Stromal cell of bone marrow (primary cell): ENCODE data around the gene WDFY2.
A peak's percentile ranks its signal among the peaks of the same experiment; 100 is the strongest.

Experiments
- DNase-seq: peaks from one replicate; pipeline ENCODE4 v3.0.0-alpha.2; 2012; ENCODE audit warnings: low read depth

The WDFY2 gene

DNA sequence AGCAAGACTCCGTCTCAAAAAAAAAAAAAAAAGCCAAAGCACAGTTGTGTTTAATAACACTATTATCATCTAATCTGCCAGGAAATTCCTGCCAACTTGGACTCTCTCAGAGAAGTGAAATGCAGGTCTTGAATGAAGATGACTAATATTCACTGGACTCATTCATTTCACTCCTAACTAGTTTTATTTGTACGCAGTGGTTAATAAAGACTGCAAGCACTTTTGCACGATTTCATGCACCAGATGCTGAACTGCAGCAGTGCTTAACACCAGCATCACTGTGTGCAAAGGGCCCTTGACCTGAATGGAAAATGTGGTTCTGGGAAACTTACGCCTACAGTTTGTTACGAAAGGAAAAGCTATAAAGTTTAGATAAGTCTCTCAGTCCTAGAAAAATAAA, 156.4 kb downstream of the WDFY2 start:
- no peak for DNase-seq

DNA sequence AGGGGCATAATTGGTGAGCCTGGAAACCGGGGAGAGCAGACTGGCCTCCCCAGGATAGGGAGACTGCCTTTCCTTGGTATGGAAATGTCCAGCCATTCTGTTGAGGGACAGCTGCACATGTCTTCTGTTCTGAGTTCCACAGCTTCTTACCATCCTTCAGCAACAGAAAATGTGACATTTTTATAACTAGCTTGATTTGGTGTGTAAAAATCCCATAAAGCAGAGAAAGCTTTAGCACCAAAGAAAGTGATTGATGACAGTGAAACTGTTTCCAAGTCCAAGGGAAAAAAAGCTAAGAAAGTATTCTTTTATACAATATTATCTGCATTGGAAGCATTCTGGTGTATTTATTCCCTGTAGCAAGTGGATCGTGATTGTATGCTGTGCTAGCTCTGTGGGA, 157.8 kb downstream of the WDFY2 start:
- DNase-seq = no peak

DNA sequence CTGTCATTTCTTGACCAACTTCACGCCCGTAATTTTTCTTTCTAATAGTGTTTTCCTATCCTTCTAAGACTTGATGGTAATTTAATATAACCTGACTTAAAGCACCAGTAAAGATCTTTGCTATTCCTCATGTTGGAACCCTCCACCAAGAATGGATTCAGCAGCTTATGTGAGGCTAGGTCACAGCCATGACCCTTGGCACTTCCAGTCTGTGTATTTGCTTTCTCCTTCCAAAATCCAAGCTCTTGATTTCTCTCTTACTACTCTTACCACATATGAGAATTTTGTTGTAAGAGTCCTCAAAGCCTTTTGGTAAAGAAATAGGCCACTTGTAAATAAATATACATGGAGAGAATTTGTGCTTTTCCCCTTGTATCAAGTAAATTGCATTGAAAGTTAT, 158.3 kb downstream of the WDFY2 start:
- DNase-seq = no peak

DNA sequence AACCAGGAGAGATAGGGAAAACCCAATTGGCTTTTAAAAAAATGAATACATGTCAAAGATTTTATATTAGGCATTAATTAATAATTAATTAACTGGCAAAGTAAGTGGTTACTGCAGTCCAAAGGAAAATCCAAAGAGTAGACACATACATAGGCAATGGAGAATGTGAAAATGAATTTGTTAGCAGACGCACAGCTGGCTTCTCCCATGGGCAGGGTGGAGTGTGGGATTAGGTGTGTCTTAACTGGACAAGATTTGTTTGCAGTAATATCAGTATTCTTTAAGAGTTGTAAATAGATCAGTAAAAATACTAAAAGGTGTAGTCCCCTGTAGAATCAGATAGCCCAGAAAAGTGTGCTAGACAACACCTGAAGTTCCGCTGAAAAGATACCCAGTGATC, 161.0 kb downstream of the WDFY2 start:
- DNase-seq = no peak

DNA sequence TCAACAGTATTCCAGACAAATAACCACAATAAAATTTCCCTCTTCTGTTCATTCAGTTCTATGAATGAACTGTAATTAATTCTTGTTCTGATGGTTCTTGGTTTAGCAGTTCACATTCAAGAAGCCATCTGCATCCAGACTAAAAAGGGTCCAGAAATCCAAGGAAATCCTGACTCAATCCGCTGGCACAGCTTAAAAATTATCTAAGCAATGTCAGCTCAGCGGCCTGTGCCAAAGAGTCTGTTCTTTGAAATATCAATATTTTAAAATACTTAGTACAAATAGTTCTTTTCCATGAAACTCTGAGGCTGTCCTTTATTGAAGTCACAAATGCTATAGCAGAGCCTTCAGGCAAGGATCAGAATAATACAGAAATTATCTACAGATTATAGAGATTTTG, 162.5 kb downstream of the WDFY2 start:
- DNase-seq = no peak

DNA sequence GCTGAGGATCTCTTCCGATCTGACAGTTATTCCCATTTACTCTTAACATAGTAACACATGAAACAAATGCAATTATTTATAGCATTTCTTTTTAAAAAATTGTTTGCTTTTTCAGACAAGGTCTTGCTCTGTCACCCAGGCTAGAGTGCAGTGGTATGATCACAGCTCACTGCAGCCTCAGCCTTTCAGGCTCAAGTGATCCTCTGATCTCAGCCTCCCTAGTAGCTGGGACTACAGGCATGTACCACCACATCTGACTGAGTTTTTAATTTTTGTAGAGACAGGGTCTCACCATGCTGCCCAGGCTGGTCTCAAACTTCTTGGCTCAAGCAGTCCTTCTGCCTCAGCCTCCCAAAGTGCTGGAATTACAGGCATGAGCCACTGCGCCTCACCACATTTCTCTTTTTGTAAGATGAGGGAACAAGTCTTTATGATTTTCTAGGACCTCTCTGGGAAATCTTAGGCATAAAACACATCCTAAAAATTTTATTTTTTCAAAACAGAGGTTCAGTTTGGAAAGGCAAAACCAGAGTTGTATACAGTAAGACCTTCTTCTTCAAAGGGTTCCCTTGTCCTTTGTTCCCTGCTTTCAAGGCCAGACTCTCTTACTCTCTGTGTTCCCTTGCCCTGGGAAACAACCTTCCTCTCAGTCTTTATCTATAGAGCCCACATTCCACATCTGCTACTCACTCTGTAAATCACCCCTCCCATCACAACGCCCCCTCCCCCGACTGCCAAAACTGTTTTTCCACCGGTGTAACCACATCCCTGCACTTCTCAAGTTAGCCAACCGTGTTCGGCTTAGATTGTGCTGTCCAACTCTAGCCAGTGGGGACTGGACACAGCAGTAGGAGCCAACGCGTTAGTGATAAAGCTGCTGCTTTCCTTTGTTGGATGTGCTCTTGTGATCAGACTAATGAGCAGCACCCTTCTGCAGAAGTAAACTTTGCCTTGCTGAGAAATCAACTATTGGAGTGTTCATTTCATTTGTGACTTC, 163.5 kb downstream of the WDFY2 start:
- DNase-seq = no peak

DNA sequence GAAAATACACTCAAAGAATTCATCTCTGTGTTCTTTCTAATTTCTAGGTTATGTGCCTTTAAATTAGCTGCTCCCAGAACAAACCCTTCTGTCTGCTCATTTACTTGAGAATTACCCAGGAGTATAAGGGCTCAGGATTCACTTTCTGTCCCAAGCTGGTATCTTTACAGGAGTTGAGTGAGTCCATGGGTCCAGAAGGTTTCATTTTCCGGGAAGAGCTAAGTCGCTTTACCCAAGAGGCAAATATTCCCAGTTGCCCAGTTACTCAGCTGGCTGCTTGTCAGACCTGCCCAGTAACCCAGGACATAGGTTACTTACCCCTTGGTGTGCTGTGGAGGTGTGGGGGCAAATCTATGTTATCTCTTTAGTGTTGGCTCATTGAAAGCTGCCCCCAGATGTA, 172.4 kb downstream of the WDFY2 start:
- no peak for DNase-seq

DNA sequence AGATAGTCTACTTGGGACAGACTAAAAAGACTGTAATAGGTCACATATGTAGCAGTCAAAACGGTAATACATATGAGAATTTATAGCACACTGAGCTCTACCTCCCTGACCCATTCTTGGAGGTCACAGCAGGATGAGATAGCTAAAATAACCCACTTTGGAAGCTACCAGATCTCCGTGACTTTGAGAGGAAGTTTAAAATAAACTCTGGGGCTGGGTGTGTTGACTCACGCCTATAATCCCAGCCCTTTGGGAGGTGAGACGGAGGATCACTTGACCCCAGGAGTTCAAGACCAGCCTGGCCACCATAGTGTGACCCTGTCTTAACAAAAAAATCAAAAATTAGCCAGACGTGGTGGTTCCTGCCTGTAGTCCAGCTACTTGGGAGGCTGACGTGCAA, 174.4 kb downstream of the WDFY2 start:
- DNase-seq = no peak

DNA sequence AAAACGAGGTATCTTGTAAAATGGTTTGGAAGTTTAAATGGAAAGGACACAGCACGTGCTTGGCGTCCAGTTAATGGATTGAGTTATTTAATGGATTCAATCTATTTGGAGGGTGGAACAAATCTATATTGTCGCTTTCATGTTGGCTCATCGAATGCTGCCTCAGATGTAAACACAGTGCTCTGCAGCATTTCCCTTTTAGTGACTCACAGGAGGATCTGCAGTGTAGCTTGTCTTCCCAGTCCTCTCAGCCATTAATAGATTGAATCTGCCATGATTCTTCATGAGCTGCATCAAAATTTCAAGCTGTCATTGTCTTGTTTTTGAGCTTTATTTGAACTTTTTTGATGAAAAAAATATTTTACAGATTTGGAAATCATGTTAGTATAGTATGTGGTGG, 175.0 kb downstream of the WDFY2 start:
- no peak for DNase-seq

DNA sequence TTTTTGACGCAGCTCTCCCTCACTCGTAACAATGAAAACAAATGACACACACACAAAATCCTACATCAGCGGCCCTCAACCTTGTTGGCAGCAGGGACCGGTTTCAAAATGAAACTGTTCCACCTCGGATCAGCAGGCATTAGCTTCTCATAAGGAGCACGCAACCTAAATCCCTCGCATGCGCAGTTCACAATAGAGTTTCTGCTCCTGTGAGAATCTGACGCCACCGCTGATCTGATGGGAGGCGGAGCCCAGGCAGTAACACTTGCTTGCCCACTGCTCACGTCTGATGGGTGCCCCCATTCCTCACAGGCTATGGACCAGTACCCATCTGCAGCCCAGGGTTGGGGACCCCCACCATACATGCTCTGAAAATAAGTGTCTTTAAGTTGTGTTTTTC, 176.3 kb downstream of the WDFY2 start:
- peak; percentile 64 for DNase-seq

DNA sequence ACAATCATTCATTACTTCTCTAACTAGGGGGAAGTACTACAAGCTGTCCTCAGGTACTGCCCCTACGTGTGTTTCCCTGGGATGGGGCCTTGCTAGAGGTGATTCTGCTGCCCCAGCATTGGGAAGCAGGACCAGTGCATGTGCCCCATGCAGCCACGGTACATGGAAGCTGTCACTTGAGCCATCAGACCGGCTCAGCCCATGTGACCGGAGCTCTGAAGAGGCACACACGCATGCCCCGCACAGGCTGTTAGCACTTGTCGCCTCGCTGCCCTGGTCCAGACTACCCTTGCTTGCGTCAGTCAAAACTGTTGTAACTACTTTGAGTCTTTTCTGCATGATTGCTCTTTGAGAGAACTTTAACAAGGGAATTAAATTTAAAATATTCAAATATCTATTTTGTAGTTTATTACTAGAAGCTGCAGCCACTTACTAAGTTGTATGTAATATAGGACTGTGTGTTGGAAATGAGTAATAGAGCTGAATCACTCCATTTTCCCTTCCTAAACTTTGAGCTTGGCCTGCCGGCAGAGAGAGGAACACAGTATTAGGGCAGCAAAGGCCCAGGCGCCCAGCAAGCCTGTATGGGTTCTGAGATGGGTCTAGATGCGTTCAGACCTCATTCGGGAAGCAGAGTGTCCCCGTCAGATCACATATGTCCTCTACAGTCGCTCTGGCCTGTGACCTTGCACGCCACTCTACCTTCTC, 177.5 kb downstream of the WDFY2 start:
- DNase-seq = peak; percentile 23

DNA sequence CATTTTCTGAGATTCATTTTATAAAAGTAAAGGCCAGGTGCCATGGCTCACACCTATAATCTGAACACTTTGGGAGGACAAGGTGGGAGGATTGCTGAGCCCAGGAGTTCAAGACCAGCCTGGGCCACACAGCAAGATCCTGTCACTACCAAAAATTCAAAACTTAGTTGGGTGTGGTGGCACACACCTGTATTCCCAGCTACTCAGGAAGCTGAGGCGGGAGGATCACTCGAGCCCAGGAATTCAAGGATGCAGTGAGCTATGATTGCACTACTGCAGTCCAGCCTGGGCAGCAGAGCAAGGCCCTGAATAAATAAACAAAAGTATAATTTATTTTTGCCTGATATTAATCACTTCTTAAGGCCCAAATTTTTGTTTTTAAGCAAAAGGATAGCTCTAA, 179.2 kb downstream of the WDFY2 start:
- no peak for DNase-seq

DNA sequence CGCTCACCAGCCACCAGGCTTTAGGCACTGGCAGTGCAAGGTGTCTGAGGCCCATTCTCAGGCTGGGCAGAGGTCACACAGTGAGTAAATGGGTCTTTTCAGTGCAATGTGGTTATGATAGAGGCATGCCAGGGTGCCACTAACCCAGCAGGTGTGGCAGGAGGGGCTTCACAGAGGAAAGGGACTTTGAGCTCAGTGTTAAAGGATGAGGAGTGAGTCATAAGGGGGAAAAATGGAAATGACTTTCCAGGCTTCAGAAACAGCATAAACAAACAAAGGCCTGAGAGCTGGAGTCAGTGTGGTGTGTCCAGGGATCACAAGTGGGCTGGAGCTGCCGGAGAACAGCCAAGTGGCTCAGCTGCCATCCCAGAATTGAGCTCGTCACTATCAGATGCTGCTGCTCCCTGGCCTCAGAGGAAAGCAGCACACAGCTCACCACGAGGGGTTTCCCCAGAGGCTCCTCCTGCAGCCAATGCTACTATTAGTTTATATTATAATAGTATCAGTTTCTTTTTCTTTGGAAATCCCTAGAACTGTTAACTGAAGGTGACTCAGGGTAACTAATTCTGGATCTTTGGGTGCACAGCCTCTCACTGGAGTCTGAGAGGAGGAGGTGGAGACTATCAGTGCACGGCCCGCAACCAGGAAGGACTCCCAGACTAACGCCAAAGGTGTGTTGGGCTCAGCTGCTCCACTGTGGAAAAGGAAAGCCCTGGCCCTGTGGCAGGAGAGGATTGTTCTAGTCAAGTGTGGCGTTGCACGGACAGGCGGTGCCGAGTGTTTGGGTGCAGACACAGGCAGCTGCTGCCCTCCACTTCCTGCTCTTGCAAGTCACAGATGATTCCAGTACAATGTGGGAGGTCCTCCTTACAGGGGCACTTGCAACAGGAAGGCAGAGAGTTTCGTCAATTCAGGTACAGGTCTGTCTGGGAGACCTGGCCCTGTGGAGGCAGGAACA, 180.2 kb downstream of the WDFY2 start:
- DNase-seq = peak; percentile 89

DNA sequence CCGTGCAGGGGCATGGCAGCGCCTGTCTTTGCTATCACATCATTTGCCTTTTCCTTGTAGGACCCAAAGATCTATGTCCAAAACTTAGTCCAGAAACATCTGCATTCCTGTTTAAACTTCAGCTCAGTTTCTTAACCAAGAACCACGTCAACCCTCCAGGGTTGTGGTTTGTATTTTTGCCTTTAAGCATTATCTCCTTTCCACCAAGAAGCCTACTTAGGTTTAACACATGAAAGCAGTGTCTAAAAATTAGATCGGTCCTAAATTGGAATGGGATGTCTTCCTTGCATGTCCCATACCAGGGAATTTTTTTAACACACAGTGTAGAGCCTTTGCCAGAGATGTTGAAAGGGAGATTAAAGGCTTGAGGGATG, 180.9 kb downstream of the WDFY2 start:
- DNase-seq = no peak

DNA sequence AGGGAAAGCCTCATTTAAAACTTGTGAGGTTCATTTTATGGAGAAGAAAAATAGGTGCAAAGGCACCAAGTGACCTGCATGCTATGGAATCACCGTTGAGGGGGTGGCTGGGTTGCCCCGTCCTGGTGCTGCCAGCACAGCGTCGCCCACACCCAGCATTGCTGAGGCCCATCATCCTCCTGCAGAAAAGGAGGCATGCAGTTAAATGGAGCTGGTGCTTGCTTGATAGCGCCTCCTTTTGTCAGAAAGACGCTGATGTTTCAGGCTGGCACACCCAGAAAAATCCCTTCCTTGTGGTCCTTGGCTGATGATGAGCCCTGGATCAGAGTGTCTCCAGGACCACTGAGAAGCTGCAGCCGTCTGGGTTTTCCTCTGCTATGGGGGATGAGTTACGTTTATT, 182.8 kb downstream of the WDFY2 start:
- DNase-seq = no peak

DNA sequence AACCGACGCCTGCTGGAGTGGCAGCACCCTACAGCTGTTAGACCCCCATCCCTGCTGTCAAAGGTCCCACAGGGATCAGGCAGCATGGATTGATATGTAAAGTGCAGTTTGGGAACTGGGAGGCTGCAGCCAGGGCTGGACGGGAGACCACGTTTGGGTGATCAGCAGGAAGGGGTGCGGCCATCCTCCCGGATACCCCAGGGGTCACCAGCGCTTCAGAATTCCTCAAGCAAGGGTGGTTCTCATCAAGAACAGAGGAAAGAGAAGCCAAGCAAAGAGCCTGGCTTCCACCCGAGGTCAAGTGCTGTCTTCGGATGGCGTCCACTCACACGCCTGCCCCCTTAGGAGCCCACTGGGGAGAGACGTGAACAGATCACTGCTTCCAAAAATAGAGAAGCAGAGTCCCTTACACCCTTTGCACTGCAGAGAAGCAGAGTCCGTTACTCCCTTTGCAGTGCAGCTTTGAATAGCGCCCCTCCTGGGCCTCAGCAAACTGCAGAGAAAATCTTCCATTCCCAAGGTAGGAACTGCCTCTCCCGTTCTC, 184.2 kb downstream of the WDFY2 start:
- no peak for DNase-seq

DNA sequence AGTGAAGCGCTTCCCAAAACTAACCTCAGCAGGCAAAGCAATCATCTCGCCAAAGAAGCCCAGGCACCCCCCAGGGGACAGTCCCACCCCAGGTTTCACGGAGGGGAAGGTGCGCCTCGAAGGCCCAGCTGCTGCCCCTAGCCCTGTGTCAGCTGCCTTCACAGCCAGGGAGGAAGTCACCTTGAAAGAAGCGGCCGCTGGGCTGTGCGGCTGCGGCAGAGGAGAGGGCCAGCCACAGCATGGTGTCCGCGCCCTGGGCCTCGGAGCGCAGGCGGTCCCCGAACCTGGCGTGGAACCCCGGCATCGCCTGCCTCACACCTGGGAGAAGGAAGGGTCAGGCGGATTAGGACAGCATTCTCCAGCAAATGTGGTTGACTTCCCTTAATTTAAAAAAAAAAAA, 184.7 kb downstream of the WDFY2 start:
- DNase-seq = no peak

DNA sequence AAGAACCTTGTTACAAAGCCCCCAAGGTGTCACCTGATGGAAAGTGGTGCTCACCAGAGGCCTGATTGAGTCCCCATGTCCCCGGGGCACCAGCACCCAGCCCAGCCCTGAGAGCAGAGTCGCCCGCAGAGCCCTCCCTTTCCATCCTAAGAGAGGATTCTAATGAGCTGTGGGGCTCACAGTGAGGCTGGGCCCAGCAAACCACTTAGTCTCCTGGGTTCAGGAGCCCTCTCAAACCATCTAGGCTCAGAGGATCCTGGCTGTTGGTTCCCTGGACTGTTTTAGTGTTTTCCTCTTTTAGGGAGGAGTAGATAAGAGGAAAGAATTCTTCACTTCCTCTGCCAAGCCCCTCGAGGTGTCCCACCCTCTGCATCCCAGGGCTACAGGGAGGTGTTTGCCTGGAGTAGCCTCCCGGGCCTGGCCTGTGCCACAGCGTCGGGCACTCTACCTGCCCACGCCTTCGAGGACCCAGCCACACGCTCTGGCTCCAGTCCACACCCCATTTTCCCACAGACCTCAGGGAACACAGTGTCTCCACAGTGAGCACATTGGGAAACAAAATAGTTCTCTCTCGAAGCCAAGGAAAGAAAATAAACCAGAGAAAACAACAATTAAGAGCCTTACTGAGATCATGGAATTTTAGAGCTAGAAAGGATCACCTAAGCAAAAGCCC, 185.3 kb downstream of the WDFY2 start:
- no peak for DNase-seq

DNA sequence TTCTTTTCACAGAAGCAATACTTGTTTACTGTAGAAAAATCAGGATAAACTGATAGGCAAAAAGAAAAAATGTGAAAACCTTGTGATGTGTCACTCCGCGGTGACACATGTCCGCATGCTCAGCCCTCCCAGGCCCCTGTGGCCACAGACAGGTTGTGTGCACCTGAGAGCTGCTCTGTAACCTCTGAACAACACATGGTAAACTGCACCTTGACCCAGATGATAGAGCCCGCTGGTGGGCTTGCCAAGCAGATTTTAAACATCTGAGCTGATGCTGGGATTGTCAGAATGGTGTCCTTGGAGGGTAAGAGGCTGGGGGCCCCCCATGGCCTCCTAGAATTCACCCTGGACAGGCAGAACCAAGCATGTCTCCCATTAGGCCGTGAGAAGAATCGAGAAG, 185.9 kb downstream of the WDFY2 start:
- DNase-seq = no peak

DNA sequence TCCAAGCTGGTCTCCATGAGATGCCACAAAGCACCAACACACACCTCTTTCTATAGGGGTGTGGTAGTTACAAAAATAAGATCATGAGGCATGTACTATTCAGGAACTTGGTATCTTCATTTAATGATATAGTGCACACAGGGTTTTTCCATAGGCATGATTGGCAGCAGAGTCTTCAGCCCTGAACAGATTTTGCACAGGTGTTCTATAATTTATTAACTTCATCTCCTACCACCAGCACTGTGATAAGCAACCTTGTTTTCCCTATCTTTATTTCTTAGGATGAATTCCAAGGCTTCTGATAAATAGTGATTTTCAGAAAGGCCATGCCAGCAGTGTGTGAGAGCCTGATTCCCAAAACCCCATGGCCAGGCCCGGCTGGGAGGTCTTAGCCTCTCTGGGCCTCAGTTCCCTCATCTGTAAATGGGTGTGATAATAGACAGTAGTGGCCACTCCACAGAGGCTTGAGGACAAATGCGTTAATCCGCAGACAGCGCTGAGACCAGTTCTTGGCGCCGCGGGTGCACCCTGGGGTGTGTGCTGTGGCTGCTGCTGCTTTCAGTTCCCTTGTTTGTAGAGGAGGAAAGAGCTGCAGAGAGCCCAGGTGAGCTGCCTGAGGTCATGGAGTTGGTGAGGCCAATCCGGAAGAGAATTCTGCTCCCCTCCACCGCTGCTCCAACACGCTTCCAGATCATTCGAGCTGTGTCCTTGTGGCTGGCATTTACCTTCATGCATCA, 186.6 kb downstream of the WDFY2 start:
- no peak for DNase-seq
